HG02798 (cell line): ENCODE data around the gene MRPL30.
"Not testable (repeated sequence)": the region's sequence is repeated elsewhere in the genome, so short reads cannot be mapped to it uniquely, and the experiment has no call there.

Experiments
- ATAC-seq: cut with Tn5 transposase; IDR thresholded peaks from one replicate; pipeline ENCODE4 v1.9.1; 2021; ENCODE audit warnings: mild to moderate bottlenecking; ENCODE audit not compliant: unreplicated experiment, poor library complexity

Gene MRPL30

GRCh38 chr2:99183025-99183424, 2.0 kb downstream of the MRPL30 start:
- ATAC-seq: no peak

- ATAC-seq: no peak
These were observed 3.8 kb downstream of the MRPL30 start for GRCh38 chr2:99184811-99185210.

DNA sequence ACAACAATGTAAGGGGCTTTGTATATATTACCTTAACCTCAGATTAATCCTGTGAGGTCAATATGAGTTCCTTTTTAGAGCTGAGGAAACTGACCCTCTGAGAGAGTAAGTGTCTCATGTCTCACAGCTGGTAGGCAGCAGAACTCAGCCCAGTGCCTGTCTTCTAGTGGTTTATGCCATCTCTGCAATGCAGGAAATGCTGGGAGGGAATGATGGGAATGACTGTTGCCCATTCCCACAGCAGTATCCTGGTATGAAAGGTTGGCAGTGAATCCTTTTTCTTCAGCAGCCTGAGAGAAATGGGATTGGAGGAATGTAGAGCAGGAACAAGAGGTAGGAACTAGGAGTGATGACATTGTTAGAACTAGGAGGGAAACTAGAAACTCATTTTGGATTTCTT, 6.0 kb downstream of the MRPL30 start:
- no peak for ATAC-seq

DNA sequence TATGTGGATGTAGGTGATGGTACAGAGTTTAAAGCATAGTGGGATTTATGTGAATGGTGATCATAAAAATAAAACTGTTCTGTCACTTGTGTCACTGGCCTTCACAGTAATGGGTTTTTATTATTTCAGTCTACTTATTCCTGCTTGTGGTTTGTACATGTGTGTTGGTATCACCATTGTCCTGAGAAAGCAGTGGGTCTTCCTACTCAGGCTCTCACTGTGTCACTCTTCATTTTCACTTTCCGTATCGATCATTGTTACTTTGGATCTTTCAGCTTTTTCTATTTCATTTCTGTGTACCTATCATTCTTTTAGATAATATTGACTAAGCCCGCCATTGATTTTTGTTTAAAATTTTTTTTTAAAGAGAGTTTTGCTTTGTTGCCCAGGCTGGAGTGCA, 7.4 kb downstream of the MRPL30 start:
- ATAC-seq: no peak

GRCh38 chr2:99190548-99190947, 9.6 kb downstream of the MRPL30 start:
- no peak for ATAC-seq

DNA sequence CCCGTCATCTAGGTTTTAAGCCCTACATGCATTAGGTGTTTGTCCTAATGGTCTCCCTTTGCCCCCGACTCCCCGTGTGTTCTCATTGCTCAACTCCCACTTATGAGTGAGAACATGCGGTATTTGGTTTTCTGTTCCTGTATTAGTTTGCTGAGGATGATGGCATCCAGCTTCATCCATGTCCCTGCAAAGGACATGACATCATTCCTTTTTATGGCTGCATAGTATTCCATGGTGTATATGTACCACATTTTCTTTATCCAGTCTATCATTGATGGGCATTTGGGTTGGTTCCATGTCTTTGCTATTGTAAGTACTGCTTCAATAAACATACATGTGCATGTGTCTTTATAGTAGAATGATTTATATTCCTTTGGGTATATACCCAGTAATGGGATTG, 11.4 kb downstream of the MRPL30 start:
- ATAC-seq: not testable (repeated sequence)

- no peak for ATAC-seq
These were observed 17.3 kb downstream of the MRPL30 start for GRCh38 chr2:99198103-99198841.

GRCh38 chr2:99200076-99200800, 19.3 kb downstream of the MRPL30 start:
- no peak for ATAC-seq

GRCh38 chr2:99201959-99202678, 21.1 kb downstream of the MRPL30 start:
- no peak for ATAC-seq

- ATAC-seq: no peak
These were observed 24.5 kb downstream of the MRPL30 start for GRCh38 chr2:99205491-99205890.

DNA sequence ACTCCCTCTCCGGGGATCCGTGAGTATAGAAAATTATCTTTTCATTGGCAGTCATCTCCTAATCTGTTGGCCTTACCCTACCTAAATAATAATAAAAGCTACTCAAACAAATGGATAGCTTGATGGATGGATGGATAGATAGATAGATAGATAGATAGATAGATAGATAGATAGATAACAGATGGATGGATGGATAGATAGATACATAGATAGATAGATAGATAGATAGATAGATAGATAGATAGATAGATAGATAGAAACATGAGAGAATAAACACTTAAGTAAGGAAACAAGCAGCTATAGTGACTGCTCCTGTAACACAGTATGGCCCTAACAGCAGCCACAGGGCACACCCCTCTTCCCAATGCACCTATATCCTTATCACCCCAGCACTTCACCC, 35.1 kb downstream of the MRPL30 start:
- no peak for ATAC-seq

- ATAC-seq: no peak
These were observed 37.0 kb downstream of the MRPL30 start for GRCh38 chr2:99217929-99218501.

DNA sequence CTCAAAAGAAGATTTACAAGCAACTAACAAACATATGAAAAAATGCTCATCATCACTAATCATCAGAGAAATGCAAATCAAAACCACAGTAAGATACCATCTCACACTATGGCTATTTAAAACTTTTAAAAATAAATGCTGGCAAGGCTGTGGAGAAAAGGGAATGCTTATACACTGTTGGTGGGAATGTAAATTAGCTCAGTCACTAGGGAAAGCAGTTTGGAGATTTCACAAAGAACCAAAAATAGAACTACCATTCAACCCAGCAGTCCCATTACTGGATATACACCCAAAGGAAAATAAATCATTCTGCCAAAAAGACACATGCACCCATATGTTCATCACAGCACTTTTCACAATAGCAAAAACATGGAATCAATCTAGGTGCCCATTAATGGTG, 52.2 kb downstream of the MRPL30 start:
- not testable (repeated sequence) for ATAC-seq

DNA sequence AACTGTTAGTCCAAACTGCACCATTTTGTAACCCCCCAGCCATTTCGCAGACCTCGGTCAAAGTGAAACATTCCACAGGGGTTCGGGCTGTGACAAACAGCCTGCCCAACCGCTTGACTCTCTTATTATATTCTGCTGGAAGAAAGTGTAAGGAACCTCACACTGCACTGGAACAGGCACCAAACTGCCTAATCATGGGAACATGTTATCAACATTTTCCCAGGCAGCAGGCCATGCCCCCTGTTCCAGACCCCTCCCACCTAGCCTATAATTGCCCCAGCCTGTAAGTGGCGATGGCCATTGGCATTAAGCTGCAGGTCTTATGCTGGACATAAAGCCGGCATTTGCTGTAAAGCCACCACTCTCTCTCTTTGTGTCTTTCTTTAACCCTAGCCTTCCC, 57.6 kb downstream of the MRPL30 start:
- ATAC-seq: no peak

GRCh38 chr2:99240431-99240830, 59.4 kb downstream of the MRPL30 start:
- no peak for ATAC-seq

DNA sequence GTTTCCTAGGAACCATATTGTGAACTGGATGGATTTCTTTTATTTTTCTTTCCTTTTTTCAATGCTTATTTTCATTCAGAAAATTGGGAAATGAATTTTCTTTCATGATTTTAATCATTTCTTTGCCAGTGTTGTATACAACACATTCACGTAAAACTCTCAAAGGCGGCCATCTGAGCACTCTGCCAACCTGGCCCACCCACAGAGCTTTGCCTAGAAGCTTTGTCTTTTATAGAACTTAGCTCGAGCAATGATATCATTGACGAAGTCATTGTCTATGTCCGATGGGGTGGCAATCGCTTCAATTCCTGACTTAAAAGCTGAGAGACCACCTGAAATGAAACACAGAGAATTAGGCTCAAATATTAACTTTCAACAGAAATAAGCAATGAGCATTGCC, 61.2 kb downstream of the MRPL30 start:
- no peak for ATAC-seq
